Ovary (tissue), 3 donors: Measurements from ENCODE around the gene GABRR2.

Experiments
- CTCF ChIP-seq, 3 donors: fragments of 450-650 bp in 2 of 3; fragments of 200-600 bp in 1 of 3; IDR thresholded peaks; one replicate each; pipeline versions ENCODE4 v1.5.1 to v1.8.0; 2016 to 2022; ENCODE audit warnings: antibody characterized with exemption in 3 of 3, mild to moderate bottlenecking in 1 of 3
- EP300 ChIP-seq: sonication (generic); formaldehyde crosslinking; IDR thresholded peaks from one replicate; pipeline ENCODE4 v1.6.1; 2017; ENCODE audit warnings: antibody characterized with exemption
- POLR2A ChIP-seq: fragments of 450-650 bp; IDR thresholded peaks from one replicate; pipeline ENCODE4 v1.6.1; 2017; ENCODE audit warnings: antibody characterized with exemption, mild to moderate bottlenecking, moderate library complexity
- donor health status: DM: no; HTN: no; CAD: no.

DNA sequence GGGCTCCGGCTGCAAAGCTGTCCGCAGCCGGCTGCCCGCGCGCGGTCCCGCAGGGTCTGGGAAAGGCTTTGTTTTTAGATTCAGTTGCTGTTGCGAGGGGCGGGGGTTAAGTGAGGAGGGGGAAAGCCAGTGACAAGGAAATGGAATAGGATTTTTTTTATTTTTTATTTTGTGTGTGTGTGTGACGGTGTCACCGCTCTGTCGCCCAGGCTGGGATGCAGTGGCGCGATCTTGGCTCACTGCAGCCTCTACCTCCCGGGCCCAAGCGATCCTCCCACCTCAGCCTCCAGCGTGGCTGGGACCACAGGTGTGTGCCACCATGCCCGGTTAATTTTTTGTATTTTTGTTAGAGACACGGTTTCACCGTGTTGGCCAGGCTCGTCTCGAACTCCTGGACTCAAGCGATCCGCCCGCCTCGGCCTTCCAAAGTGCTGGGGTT, 38.0 kb upstream of the GABRR2 start:
- no peak for TF ChIP-seq CTCF (IDR thresholded peaks at IDR 0.05)
- TF ChIP-seq POLR2A = no peak
- TF ChIP-seq EP300 = no peak
